ENCODE results near the gene GRIN2A. TPM values are rescaled to one million over a fixed set of nuclear protein-coding genes. Genes with fewer than 3 reads are reported as not detected.

The GRIN2A gene
- total RNA-seq: 0.03 TPM

- no peak for DNase-seq (ENCODE audit: low spot score)
Measured at GRCh38 chr16:10182222-10183053, at the start of gene GRIN2A. TSS of gene GRIN2A (minus strand) at chr16:10182428. CDS start at chr16:10180411, 2,017 bp downstream.

GRCh38 chr16:10231563-10231962 is 49.3 kb upstream of the GRIN2A start:
- no peak for ATAC-seq
- DNase-seq (ENCODE audit: low spot score): no peak

More at GRCh38 chr16:10182222-10183053, at the start of gene GRIN2A:
- ATAC-seq: peak; percentile 34

- DNase-seq (ENCODE audit: low spot score) (no peak), ATAC-seq (no peak)
Measured at GRCh38 chr16:10228779-10229178, 46.6 kb upstream of the GRIN2A start.

- DNase-seq (ENCODE audit: low spot score) (no peak), ATAC-seq (no peak)
Measured at GRCh38 chr16:10226987-10227306, 44.7 kb upstream of the GRIN2A start.

- ATAC-seq (no peak), DNase-seq (ENCODE audit: low spot score) (no peak)
Measured at GRCh38 chr16:10226141-10226986, 44.1 kb upstream of the GRIN2A start.

GRCh38 chr16:10225653-10226052 is 43.4 kb upstream of the GRIN2A start:
- ATAC-seq (no peak), DNase-seq (ENCODE audit: low spot score) (no peak)

GRCh38 chr16:10224850-10225249 is 42.6 kb upstream of the GRIN2A start:
- ATAC-seq (no peak), DNase-seq (ENCODE audit: low spot score) (no peak)

- ATAC-seq: no peak
- no peak for DNase-seq (ENCODE audit: low spot score)
Measured at GRCh38 chr16:10220942-10221341, 38.7 kb upstream of the GRIN2A start.

- no peak for DNase-seq (ENCODE audit: low spot score)
- no peak for ATAC-seq
Measured at GRCh38 chr16:10219742-10220141, 37.5 kb upstream of the GRIN2A start.

- DNase-seq (ENCODE audit: low spot score) (no peak), ATAC-seq (no peak)
Measured at GRCh38 chr16:10218490-10219206, 36.4 kb upstream of the GRIN2A start.

GRCh38 chr16:10213748-10214147 is 31.5 kb upstream of the GRIN2A start:
- ATAC-seq (no peak), DNase-seq (ENCODE audit: low spot score) (no peak)

GRCh38 chr16:10210944-10211343 is 28.7 kb upstream of the GRIN2A start:
- ATAC-seq: no peak

GRCh38 chr16:10206865-10207264 is 24.6 kb upstream of the GRIN2A start:
- DNase-seq (ENCODE audit: low spot score) (no peak), ATAC-seq (no peak)

More at GRCh38 chr16:10210944-10211343, 28.7 kb upstream of the GRIN2A start:
- no peak for DNase-seq (ENCODE audit: low spot score)

GRCh38 chr16:10206215-10206614 is 24.0 kb upstream of the GRIN2A start:
- no peak for DNase-seq (ENCODE audit: low spot score)
- ATAC-seq: no peak

- DNase-seq (ENCODE audit: low spot score): no peak
- no peak for ATAC-seq
Measured at GRCh38 chr16:10205688-10206087, 23.5 kb upstream of the GRIN2A start.

- DNase-seq (ENCODE audit: low spot score) (no peak), ATAC-seq (no peak)
Measured at GRCh38 chr16:10202649-10203048, 20.4 kb upstream of the GRIN2A start.

- ATAC-seq (no peak), DNase-seq (ENCODE audit: low spot score) (no peak)
Measured at GRCh38 chr16:10200637-10201586, 18.7 kb upstream of the GRIN2A start.

- no peak for DNase-seq (ENCODE audit: low spot score)
Measured at GRCh38 chr16:10196999-10197398, 14.8 kb upstream of the GRIN2A start.

GRCh38 chr16:10191096-10191495 is 8.9 kb upstream of the GRIN2A start:
- ATAC-seq (no peak), DNase-seq (ENCODE audit: low spot score) (no peak)

More at GRCh38 chr16:10196999-10197398, 14.8 kb upstream of the GRIN2A start:
- no peak for ATAC-seq

GRCh38 chr16:10189861-10190390 is 7.7 kb upstream of the GRIN2A start:
- DNase-seq (ENCODE audit: low spot score): no peak
- no peak for ATAC-seq

Measured in left lobe of liver (tissue), 2 donors.